ENCODE results near the gene VWC2. TPM values are rescaled to one million over a fixed set of nuclear protein-coding genes. Genes with fewer than 3 reads are reported as not detected.

The VWC2 gene
- polyA plus RNA-seq, 1 experiment = not detected

- DNase-seq (ENCODE audit: low read depth, low spot score) = no peak
- H3K27me3 ChIP-seq (ENCODE audit: control insufficient read depth, insufficient read depth, low read length) = no peaks in the 10 kb centered on the region
These were observed 8.6 kb downstream of the VWC2 start for GRCh38 chr7:49781996-49782395.

GRCh38 chr7:49783446-49783845 lies 10.0 kb downstream of the VWC2 start:
- no peak for TF ChIP-seq CTCF (IDR thresholded peaks at IDR 0.05; ENCODE audit: low read depth, low read length)
- no peaks in the 10 kb centered on the region for H3K27me3 ChIP-seq (ENCODE audit: control insufficient read depth, insufficient read depth, low read length)
- no peak overlapping the region for H3K4me3 ChIP-seq (ENCODE audit: low read depth, low read length)
- CTCF ChIA-PET = no interaction called here
- POLR2A ChIA-PET = no interaction called here
- no peak for DNase-seq (ENCODE audit: low read depth, low spot score)
- peaks cover 19% of the 10 kb centered on the region for H3K9me3 ChIP-seq (ENCODE audit: control insufficient read depth, insufficient read depth, low read length)
- H3K27ac ChIP-seq (ENCODE audit: low read depth, low read length) = no peak overlapping the region

More at GRCh38 chr7:49781996-49782395, 8.6 kb downstream of the VWC2 start:
- no peak for TF ChIP-seq CTCF (IDR thresholded peaks at IDR 0.05; ENCODE audit: low read depth, low read length)
- CTCF ChIA-PET = no interaction called here
- H3K27ac ChIP-seq (ENCODE audit: low read depth, low read length) = no peak overlapping the region
- POLR2A ChIA-PET = no interaction called here
- H3K4me3 ChIP-seq (ENCODE audit: low read depth, low read length) = no peak overlapping the region
- peaks cover 9% of the 10 kb centered on the region; the same call in 1 of the 2 replicates for H3K9me3 ChIP-seq (ENCODE audit: control insufficient read depth, insufficient read depth, low read length)

- ChIA-PET CTCF (no interaction called here), POLR2A (no interaction called here)
- DNase-seq (ENCODE audit: low read depth, low spot score) = no peak
- peaks cover 35% of the 10 kb centered on the region for H3K9me3 ChIP-seq (ENCODE audit: control insufficient read depth, insufficient read depth, low read length)
- H3K27me3 ChIP-seq (ENCODE audit: control insufficient read depth, insufficient read depth, low read length) = no peaks in the 10 kb centered on the region
- H3K4me3 ChIP-seq (ENCODE audit: low read depth, low read length) = no peak overlapping the region
- no peak for TF ChIP-seq CTCF (IDR thresholded peaks at IDR 0.05; ENCODE audit: low read depth, low read length)
- no peak overlapping the region for H3K27ac ChIP-seq (ENCODE audit: low read depth, low read length)
These were observed 14.5 kb downstream of the VWC2 start for GRCh38 chr7:49787980-49788379.

- Histone ChIP-seq H3K4me3 (ENCODE audit: low read depth, low read length) (no peak overlapping the region), H3K27me3 (ENCODE audit: control insufficient read depth, insufficient read depth, low read length) (no peaks in the 10 kb centered on the region), H3K9me3 (ENCODE audit: control insufficient read depth, insufficient read depth, low read length) (peaks cover 35% of the 10 kb centered on the region), H3K27ac (ENCODE audit: low read depth, low read length) (no peak overlapping the region)
- CTCF ChIA-PET = no interaction called here
- DNase-seq (ENCODE audit: low read depth, low spot score) = no peak
- POLR2A ChIA-PET = no interaction called here
- no peak for TF ChIP-seq CTCF (IDR thresholded peaks at IDR 0.05; ENCODE audit: low read depth, low read length)
These were observed 15.1 kb downstream of the VWC2 start for GRCh38 chr7:49788455-49789059.

GRCh38 chr7:49789736-49790135 lies 16.3 kb downstream of the VWC2 start:
- ChIA-PET POLR2A (no interaction called here), CTCF (no interaction called here)
- DNase-seq (ENCODE audit: low read depth, low spot score) = no peak
- H3K27me3 ChIP-seq (ENCODE audit: control insufficient read depth, insufficient read depth, low read length) = no peaks in the 10 kb centered on the region
- no peak overlapping the region for H3K27ac ChIP-seq (ENCODE audit: low read depth, low read length)
- TF ChIP-seq CTCF (IDR thresholded peaks at IDR 0.05; ENCODE audit: low read depth, low read length) = no peak
- peaks cover 32% of the 10 kb centered on the region for H3K9me3 ChIP-seq (ENCODE audit: control insufficient read depth, insufficient read depth, low read length)
- H3K4me3 ChIP-seq (ENCODE audit: low read depth, low read length) = no peak overlapping the region
